Nucleus accumbens (tissue), 56 donors: ENCODE data around the gene FOXA3.

Experiments used
- DNase-seq, 56 donors: peaks; one replicate each; lab custom pipeline; 2025; lab: John Stamatoyannopoulos, UW

Gene FOXA3

DNA sequence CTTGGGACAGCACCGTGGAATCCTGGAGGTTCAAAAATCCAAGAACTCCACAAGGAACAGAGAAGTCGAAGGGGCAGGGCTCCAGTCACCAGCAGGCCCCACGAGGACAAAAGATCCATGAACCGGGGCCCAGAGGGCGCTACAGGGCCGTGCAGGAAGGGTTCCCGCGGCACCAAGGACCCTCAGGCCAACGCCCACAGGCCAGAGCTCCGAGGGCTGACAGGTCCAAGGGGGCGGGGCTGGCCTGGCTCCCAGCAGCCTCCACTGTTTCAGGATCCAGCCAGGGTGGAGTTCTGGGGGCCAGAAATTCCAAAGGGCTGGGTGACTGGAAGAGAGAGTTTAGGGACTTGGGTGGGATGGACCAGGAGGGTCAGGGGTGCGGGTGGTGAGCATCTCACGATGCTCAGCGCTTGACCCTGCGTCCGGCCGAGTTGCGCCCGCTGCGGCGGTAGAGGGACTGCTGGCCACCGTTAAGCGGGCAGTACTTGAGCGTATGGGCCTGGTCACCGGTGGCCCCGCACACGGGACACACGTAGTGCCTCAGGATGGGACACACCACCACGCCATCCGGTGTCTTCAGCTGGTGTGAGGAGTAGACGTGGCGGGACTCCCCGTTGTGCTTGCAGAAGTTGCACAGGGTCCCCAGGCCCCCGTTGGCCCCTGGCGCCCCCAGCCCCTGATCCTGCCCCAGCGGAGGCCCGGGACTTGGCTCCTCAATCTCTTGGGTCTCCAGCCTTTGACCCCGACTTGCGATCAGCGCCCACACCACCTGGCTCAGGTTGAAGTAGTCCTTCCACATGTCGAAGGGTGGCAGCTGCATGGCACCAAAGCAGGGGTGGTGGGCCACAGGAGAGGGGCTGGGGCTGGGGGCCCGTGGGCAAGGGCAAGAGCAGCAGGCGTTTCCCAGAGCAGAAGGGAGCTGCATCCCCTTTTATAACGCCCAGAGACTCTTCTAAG, 50.0 kb downstream of the FOXA3 start, which contains the start of gene NANOS2:
TSS of gene NANOS2 (minus strand) at position 905 of the 957 bp plus-strand sequence. CDS start at position 820, 85 bp downstream.
- peak in 5 of 56 donors; percentile 2 to 20 (median 13) for DNase-seq

DNA sequence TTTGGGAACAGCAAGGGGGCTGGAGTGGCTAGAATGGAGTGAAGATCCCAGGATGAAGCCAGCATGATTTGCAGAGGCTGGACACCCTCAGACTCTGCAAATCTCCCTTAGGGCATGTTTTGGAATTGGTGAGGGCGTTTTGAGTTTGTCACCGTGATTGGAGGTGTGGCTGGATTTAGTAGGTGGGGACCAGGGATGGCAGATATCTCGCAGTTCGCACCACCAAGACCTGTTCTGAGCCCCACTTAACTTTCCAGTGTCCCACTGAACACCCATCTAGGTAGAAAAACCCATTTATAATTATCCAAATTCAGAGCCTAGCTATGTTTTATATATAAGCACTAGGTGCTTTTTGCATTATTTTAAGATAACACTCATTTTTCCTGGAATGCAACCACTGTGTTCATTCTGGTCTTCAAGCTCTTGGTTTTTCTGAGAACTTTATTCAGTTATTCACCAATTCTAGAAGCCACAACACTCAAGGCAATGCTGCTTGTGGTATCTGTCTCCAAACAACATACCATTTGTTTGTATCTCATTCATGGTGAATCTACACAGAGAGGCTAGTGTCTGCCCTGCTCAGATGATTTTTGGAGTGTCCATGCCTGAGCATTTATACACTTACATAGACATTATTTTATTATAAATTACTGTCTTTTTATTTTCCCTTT, 53.4 kb downstream of the FOXA3 start:
- peak in 11 of 56 donors; percentile 6 to 33 (median 15) for DNase-seq

DNA sequence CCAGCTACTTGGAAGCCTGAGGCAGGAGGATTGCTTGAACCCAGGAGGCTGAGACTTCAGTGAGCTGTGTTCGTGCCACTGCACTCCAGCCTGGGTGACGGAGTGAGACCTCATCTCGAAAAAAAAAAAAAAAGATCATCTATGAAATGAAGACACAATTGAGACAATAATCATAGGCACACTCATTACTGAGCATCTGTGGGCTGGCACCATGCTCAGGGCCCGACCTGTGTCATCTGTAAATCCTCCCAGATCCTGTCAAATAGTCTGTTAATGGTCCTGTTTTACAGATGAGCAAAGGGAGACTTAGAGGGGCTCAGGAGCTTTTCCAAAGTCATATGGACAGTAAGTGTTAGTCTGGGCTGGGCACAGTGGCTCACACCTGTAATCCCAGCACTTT, 54.6 kb downstream of the FOXA3 start:
- no peak for DNase-seq

DNA sequence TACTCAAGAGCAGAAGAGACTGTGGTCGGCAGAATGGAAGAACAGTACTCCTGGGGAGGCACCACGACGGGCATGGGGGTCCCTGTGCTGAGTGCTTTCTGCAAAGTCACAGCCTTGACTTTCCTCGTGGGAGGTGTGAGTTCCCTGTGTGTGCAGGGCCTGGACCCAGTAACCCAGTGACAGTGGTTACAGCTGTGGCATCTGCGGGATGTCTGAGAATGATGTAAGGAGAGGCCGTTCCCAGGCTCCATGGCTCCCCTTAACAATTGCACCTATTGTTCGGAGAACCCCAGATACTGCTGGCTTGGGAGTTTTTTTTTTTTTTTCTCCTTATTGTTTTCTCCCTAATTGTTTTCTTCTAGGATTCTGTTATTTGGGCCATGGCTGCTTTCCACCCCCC, 55.6 kb downstream of the FOXA3 start:
- peak in 49 of 56 donors; percentile 5 to 76 (median 46) for DNase-seq

DNA sequence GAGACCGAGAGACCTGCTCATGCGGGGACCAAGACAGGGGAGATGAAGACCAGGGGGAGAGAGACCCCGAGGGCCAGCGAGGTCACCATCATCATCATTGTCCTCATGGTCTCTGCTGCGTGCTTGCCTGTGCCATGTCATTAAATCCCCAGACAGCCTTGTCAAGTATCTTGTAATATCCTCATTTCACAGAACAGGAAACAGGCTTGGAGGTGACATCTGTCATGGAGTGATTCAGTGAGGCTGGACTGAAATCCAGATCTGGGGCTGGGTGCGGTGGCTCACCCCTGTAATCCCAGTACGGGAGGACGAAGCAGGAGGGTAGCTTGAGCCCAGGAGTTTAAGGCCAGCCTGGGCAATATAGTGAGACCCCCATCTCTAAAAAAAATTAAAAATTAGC, 56.3 kb downstream of the FOXA3 start:
- peak in 1 of 56 donors; percentile 34 for DNase-seq

DNA sequence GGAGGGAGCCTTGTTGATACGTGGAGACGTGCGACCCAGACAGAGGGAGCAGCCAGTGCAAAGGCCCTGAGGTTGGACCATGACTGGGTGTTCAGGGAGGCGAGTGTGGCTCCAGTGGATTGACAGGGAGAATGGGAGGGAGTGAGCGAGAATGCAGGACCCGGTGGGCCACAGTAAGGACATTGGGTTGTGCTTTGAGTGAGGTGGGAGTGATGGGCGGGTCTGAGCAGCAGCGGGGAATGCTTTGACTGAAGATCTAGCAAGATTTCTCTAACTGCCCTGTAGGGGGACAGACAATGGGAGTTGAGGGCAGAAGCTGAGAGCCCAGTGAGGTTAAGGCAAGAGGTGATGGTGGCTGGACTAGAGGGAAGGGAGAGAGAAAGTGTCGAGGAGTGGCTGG, 58.2 kb downstream of the FOXA3 start:
- no peak for DNase-seq
